Measurements from ENCODE around the gene PPARD. TPM values are rescaled to one million over a fixed set of nuclear protein-coding genes. Genes with fewer than 3 reads are reported as not detected.

Gene PPARD
- total RNA-seq, 2 donors from 2014 or later, result 15.8 to 38.4 TPM

- no peak for ATAC-seq (ENCODE audit: insufficient number of reproducible peaks, low FRiP score, low read depth)
- Histone ChIP-seq H3K27me3 (replicated peaks; ENCODE audit: insufficient read depth) (no peaks in the 10 kb centered on the region), H3K27ac (no peak overlapping the region), H3K36me3 (no peaks in the 10 kb centered on the region), H3K4me1 (ENCODE audit: control insufficient read depth in 1 of 2, low read depth in 2 of 2) (peaks cover 11 to 41% of the 10 kb centered on the region in 2 donors), H3K4me3 (no peak overlapping the region), H3K9me3 (no peaks in the 10 kb centered on the region)
- no peak for TF ChIP-seq CTCF (IDR thresholded peaks at IDR 0.05)
- DNase-seq (ENCODE audit: low spot score), result no peak
These were observed 25.3 kb downstream of the PPARD start for GRCh38 chr6:35367646-35368037.

DNA sequence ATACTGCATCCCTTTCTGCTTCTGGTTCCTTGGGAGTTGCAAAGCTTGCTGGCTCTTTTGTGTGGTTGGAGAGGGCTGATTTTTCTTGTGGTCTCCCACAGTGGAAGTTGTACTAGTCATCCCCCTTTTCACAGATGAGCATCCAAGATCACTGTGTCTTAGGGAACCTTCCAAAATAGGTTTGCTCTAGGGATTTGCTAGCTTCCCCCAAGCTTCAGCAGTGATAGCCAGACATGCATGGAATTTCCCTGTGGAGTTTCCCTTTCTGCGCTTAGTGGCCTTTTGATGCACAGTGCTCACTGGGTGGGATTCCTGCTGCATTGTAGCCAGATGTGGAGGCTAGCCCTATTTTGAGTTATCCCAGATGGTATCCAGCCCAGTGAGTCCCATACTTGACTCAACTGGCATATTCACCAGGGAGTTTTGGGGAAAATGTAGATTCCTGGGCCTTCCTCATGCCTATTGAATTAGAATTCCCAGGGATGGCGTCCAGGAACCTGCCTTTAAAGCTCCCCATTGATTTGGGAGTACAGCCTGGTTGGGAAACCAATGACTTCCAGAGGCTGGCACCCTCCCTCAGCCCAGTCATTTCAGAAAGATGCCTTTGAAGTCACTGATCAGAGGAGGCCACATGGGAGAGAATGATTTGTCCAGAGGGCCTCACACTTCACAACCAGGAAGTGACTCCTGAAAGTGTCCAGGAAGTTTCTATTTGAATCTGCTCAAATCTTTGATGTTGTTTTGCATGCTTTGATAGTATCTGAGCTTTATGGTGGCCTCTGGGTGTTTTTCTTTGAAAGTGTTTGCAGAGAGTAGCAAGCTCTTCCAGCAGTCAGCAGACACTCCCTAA lies 25.9 kb downstream of the PPARD start:
- H3K9me3 ChIP-seq, result no peaks in the 10 kb centered on the region
- H3K27me3 ChIP-seq (replicated peaks; ENCODE audit: insufficient read depth), result no peaks in the 10 kb centered on the region
- DNase-seq (ENCODE audit: low spot score), result no peak
- H3K27ac ChIP-seq, result peak overlapping the region in 1 of 2 donors; percentile 6
- ATAC-seq (ENCODE audit: insufficient number of reproducible peaks, low FRiP score, low read depth), result no peak
- no peak overlapping the region for H3K4me3 ChIP-seq
- no peaks in the 10 kb centered on the region for H3K36me3 ChIP-seq
- TF ChIP-seq CTCF (IDR thresholded peaks at IDR 0.05), result no peak
- peaks cover 11 to 41% of the 10 kb centered on the region in 2 donors for H3K4me1 ChIP-seq (ENCODE audit: control insufficient read depth in 1 of 2, low read depth in 2 of 2)

GRCh38 chr6:35370124-35370741 lies 27.9 kb downstream of the PPARD start:
- peak; percentile 78 for DNase-seq (ENCODE audit: low spot score)
- Histone ChIP-seq H3K27ac (peak overlapping the region; percentile 22 to 51), H3K4me1 (ENCODE audit: control insufficient read depth in 1 of 2, low read depth in 2 of 2) (peaks cover 11 to 41% of the 10 kb centered on the region in 2 donors), H3K27me3 (replicated peaks; ENCODE audit: insufficient read depth) (no peaks in the 10 kb centered on the region), H3K4me3 (no peak overlapping the region), H3K36me3 (no peaks in the 10 kb centered on the region), H3K9me3 (no peaks in the 10 kb centered on the region)
- TF ChIP-seq CTCF (IDR thresholded peaks at IDR 0.05), result no peak
- ATAC-seq (ENCODE audit: insufficient number of reproducible peaks, low FRiP score, low read depth), result peak; percentile 73

GRCh38 chr6:35370785-35371493 lies 28.6 kb downstream of the PPARD start:
- no peaks in the 10 kb centered on the region for H3K36me3 ChIP-seq
- TF ChIP-seq CTCF (IDR thresholded peaks at IDR 0.05), result no peak
- no peak for DNase-seq (ENCODE audit: low spot score)
- peaks cover 13 to 45% of the 10 kb centered on the region in 2 donors for H3K4me1 ChIP-seq (ENCODE audit: control insufficient read depth in 1 of 2, low read depth in 2 of 2)
- ATAC-seq (ENCODE audit: insufficient number of reproducible peaks, low FRiP score, low read depth), result no peak
- no peaks in the 10 kb centered on the region for H3K27me3 ChIP-seq (replicated peaks; ENCODE audit: insufficient read depth)
- no peak overlapping the region for H3K4me3 ChIP-seq
- peak overlapping the region; percentile 22 to 51 for H3K27ac ChIP-seq
- no peaks in the 10 kb centered on the region for H3K9me3 ChIP-seq

All from thoracic aorta (tissue), 2 donors.